B cell (primary cell): ENCODE data around the gene ADAMTSL4.

Experiments
- EZH2 ChIP-seq: IDR thresholded peaks from 2 replicates; pipeline ENCODE4 v1.6.1; 2012; ENCODE audit warnings: borderline replicate concordance, low read depth, mild to moderate bottlenecking, moderate library complexity, low read length; ENCODE audit not compliant: insufficient read depth, poor library complexity, severe bottlenecking
- TF ChIP-seq, protein P1 (sequence below): fragments of 200-600 bp; IDR thresholded peaks from one replicate; pipeline ENCODE4 v1.8.0; 2022; ENCODE audit warnings: antibody characterized with exemption, mild to moderate bottlenecking

DNA sequence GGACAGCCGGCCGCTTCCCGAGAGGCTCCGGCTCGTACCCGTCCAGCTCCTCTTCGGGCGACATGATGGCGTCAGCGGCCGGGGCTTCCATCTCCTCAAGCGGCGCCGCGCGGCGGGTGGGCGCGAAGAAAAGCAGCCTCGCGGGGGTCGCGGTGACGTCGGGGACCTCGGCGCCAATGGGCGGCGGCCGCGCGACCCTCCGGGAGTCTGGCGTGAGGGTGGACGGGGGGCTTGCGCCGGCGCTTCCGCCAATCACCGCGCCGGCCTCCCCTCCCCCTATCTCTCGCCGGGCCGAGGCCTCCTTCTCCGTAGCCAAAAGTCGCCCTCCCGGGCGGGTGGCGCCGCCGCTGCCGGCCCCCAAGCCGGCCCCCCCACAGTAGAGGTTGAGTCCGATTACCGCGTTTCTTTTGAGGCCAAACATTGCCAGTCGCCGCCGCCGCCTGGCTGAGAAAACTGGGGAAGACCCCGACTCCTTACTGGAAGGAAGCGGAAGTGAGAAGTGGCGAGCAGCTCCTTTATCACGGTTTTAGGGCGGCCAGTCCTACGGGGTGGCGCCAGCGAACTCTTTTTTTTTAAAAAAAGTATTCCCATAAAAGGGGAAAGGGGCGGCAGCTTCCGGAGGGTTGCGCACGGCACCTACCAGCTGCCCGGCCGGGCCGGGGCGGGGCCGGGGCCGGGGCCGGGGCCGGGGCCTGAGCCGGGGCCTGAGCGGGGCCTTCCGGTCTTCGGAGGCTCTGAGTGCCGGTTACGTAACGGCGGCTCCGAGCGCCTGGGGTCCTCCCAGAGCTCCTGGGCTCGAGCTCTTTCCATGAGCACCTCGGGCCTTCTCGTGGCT is 30.1 kb downstream of the ADAMTSL4 start, which contains the start of gene MCL1:
- TF ChIP-seq EZH2 = no peak
- TF ChIP-seq, protein P1, sequence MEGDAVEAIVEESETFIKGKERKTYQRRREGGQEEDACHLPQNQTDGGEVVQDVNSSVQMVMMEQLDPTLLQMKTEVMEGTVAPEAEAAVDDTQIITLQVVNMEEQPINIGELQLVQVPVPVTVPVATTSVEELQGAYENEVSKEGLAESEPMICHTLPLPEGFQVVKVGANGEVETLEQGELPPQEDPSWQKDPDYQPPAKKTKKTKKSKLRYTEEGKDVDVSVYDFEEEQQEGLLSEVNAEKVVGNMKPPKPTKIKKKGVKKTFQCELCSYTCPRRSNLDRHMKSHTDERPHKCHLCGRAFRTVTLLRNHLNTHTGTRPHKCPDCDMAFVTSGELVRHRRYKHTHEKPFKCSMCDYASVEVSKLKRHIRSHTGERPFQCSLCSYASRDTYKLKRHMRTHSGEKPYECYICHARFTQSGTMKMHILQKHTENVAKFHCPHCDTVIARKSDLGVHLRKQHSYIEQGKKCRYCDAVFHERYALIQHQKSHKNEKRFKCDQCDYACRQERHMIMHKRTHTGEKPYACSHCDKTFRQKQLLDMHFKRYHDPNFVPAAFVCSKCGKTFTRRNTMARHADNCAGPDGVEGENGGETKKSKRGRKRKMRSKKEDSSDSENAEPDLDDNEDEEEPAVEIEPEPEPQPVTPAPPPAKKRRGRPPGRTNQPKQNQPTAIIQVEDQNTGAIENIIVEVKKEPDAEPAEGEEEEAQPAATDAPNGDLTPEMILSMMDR = no peak
